BLaER1 (cell line): ENCODE data around the gene MPP2.
A peak's percentile ranks its signal among the peaks of the same experiment; 100 is the strongest.

Experiments used
- H3K27ac ChIP-seq: shearing (Covaris generic); formaldehyde crosslinking; 2 replicates; pipeline ENCODE4 v1.8.1; 2022
- H3K27me3 ChIP-seq: shearing (Covaris generic); formaldehyde crosslinking; 2 replicates; pipeline ENCODE4 v1.8.1; 2022
- H3K36me3 ChIP-seq: shearing (Covaris generic); formaldehyde crosslinking; 2 replicates; pipeline ENCODE4 v1.8.1; 2022
- H3K4me1 ChIP-seq: shearing (Covaris generic); formaldehyde crosslinking; 2 replicates; pipeline ENCODE4 v1.8.1; 2022
- H3K4me2 ChIP-seq: shearing (Covaris generic); formaldehyde crosslinking; 2 replicates; pipeline ENCODE4 v1.8.1; 2022
- H3K4me3 ChIP-seq: shearing (Covaris generic); formaldehyde crosslinking; 2 replicates; pipeline ENCODE4 v1.8.1; 2022
- H3K9ac ChIP-seq: shearing (Covaris generic); formaldehyde crosslinking; 2 replicates; pipeline ENCODE4 v1.8.1; 2022
- H3K9me3 ChIP-seq: shearing (Covaris generic); formaldehyde crosslinking; 2 replicates; pipeline ENCODE4 v1.8.1; 2022
- H4K20me1 ChIP-seq: shearing (Covaris generic); formaldehyde crosslinking; 2 replicates; pipeline ENCODE4 v1.8.1; 2022
- Cebpa-rat ChIP-seq: shearing (Covaris generic); IDR thresholded peaks from 2 replicates; pipeline ENCODE4 v1.8.1; 2022

MPP2 gene

DNA sequence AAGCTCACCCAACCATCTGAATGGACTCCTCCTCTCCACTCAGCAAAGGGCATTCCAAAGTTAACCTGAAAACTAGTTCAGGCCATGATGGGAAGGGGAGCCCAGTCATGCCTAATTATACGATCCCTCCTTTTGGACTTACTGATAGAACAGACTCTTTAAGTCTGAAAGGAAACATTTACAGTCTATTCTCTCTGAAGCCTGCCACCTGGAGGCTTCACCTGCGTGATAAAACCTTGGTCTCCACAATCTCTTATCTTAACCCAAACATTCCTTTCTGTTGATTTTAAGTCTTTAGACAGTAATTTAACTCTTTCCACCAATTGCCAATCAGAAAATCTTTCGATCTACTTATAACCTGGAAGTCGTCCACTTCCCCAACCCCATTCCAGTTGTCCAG, 9.0 kb upstream of the MPP2 start:
- H3K4me2 ChIP-seq = peak overlapping the region; percentile 92
- peak overlapping the region; percentile 65 for H3K4me3 ChIP-seq
- peaks cover 63% of the 10 kb centered on the region for H3K4me1 ChIP-seq
- TF ChIP-seq Cebpa-rat = no peak
- no peaks in the 10 kb centered on the region for H3K27me3 ChIP-seq
- no peaks in the 10 kb centered on the region for H3K9me3 ChIP-seq
- H3K27ac ChIP-seq = no peak overlapping the region
- H3K36me3 ChIP-seq = no peaks in the 10 kb centered on the region
- H4K20me1 ChIP-seq = no peaks in the 10 kb centered on the region
- no peak overlapping the region for H3K9ac ChIP-seq

DNA sequence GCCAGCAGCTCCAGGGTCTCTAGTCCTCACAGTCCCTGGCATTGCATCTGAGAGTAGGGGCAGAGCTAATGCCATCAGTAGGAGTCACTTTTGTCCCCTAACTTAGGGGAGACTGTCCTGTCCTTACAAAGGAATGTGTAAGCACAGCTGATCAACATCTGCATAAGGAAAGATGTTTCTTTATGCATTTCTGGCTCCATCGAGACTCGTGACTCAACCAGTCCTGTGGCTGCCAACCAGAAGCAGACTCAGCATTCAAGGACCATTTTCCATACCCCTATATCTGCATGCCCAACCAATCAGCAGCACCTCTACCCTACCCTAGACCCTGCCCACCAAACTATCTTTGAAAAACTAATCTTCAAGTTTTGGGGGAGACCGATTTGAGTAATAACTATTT, 8.2 kb upstream of the MPP2 start:
- H3K36me3 ChIP-seq = no peaks in the 10 kb centered on the region
- no peak overlapping the region for H3K27ac ChIP-seq
- no peak overlapping the region for H3K4me3 ChIP-seq
- peaks cover 69% of the 10 kb centered on the region for H3K4me1 ChIP-seq
- H3K9me3 ChIP-seq = no peaks in the 10 kb centered on the region
- peak overlapping the region; percentile 92 for H3K4me2 ChIP-seq
- H4K20me1 ChIP-seq = no peaks in the 10 kb centered on the region
- no peaks in the 10 kb centered on the region for H3K27me3 ChIP-seq
- TF ChIP-seq Cebpa-rat = no peak
- H3K9ac ChIP-seq = no peak overlapping the region

DNA sequence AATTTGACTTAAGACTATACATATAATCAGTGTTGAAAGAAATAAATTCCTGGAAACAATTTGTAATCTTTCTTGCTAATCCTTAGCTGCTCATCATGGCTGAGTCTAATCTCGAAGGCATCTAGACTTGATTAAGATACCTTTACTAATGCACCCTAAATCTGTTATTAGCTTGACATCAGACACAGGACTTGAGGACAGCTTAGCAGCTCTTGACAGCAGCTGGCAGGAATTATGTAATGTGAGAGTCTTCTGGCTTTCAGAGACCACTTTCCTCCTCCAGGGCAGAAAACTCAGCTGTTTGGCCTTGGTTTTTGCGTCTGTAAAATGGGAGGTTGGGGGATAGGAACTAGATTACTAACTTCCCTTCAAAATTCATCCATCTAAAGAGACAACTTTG, 7.1 kb upstream of the MPP2 start:
- TF ChIP-seq Cebpa-rat = no peak
- no peak overlapping the region for H3K9ac ChIP-seq
- H3K36me3 ChIP-seq = no peaks in the 10 kb centered on the region
- peaks cover 69% of the 10 kb centered on the region for H3K4me1 ChIP-seq
- no peak overlapping the region for H3K27ac ChIP-seq
- no peaks in the 10 kb centered on the region for H3K27me3 ChIP-seq
- no peak overlapping the region for H3K4me3 ChIP-seq
- H4K20me1 ChIP-seq = no peaks in the 10 kb centered on the region
- no peaks in the 10 kb centered on the region for H3K9me3 ChIP-seq
- no peak overlapping the region for H3K4me2 ChIP-seq

DNA sequence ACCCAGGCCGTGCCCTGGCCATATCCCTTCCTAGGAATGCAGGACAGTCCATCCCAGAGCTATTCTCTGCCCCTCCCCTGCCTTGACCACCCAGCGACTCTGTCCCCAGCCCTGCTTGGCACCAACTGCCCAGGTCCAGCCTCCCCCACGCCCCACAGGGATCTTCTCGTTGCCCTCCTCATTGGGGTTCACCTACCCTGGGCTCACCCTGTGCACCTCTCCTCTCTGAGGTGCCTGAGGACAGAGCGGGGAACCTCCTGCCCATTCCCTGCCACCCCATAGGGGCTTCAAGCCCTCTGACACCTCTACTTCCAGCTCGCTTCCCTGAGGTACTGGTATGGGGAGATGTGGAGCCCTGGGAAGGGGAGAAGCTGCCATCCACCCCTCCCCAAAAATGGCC, 6.2 kb upstream of the MPP2 start:
- H3K27me3 ChIP-seq = peaks cover 2% of the 10 kb centered on the region; the same call in 1 of the 2 replicates
- peaks cover 66% of the 10 kb centered on the region for H3K4me1 ChIP-seq

DNA sequence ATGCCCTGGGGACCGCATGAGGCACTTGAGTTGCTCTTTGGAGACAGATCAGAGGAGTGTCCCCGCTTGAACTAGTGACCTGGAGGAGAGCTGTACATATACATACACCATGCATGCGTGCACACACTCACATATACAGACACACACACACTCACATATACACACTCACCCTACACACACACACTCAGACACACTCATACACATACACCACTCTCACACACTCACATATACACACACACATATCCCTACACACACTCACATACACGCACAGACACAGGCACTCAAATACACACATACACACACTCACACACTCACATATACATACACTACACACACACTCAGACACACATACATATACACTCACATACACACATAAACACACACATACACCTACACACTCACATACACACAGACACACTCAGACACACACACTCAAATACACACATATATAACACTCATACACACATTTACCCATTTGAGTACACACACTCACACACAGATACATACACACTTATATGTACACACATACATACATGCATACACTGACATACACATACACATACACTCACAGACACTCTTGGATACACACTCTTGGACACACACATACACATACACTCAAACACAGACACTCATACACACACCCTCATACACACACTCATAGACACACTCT, 5.4 kb upstream of the MPP2 start:
- H3K4me2 ChIP-seq = peak overlapping the region; percentile 67
- no peak for TF ChIP-seq Cebpa-rat
- no peaks in the 10 kb centered on the region for H3K9me3 ChIP-seq
- H3K27me3 ChIP-seq = peaks cover 8% of the 10 kb centered on the region; the same call in 1 of the 2 replicates
- H3K9ac ChIP-seq = no peak overlapping the region
- no peak overlapping the region for H3K4me3 ChIP-seq
- H3K27ac ChIP-seq = no peak overlapping the region
- H3K36me3 ChIP-seq = no peaks in the 10 kb centered on the region
- no peaks in the 10 kb centered on the region for H4K20me1 ChIP-seq
- H3K4me1 ChIP-seq = peaks cover 66% of the 10 kb centered on the region

More for the DNA sequence above, 6.2 kb upstream of the MPP2 start:
- no peaks in the 10 kb centered on the region for H4K20me1 ChIP-seq
- TF ChIP-seq Cebpa-rat = no peak
- H3K4me3 ChIP-seq = no peak overlapping the region
- no peak overlapping the region for H3K9ac ChIP-seq
- no peaks in the 10 kb centered on the region for H3K9me3 ChIP-seq
- H3K27ac ChIP-seq = no peak overlapping the region
- H3K36me3 ChIP-seq = no peaks in the 10 kb centered on the region
- peak overlapping the region; percentile 67; the same call in 1 of the 2 replicates for H3K4me2 ChIP-seq

- Histone ChIP-seq H3K4me1 (peaks cover 59% of the 10 kb centered on the region), H3K36me3 (no peaks in the 10 kb centered on the region), H3K9ac (no peak overlapping the region), H3K9me3 (no peaks in the 10 kb centered on the region), H3K4me3 (no peak overlapping the region), H3K27me3 (peaks cover 17% of the 10 kb centered on the region), H3K27ac (no peak overlapping the region), H4K20me1 (peaks cover 5% of the 10 kb centered on the region; the same call in 1 of the 2 replicates), H3K4me2 (peak overlapping the region; percentile 67)
- TF ChIP-seq Cebpa-rat = no peak
Measured at GRCh38 chr17:43911904-43912303, 4.6 kb upstream of the MPP2 start.

DNA sequence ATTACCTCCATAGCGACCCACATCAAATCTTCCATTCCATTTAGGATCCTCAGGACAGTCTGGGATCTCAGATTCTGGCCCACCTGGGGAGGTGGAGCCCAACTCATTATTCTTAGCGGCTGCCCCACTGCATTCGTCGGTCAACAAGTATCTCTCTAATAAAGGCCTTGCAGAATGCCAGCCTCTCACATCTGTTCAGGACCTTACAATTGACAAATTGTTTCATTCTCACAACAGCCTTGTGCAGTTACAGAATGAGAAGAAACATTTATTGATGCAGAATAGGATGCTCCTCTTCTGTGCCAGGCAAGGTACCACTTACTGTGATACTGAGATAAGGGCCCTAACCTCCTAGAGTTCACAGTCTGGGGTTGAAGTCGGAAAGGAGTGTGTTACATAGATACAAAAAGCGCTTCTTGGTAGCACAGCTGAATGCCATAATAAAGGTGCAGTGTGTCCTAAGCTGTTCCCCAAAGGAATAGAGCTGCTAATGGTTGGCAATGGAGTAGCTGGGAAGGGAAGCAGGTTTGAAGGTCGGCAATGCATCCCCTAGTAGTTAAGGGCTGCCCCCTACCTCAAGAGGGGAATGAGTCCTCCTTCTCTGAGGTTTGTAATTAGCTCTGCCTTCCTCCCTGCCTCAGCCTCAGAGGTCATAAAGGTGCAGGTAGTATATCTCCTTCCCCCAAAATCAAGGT, 2.3 kb upstream of the MPP2 start:
- Histone ChIP-seq H3K4me2 (no peak overlapping the region), H3K9me3 (no peaks in the 10 kb centered on the region), H3K36me3 (no peaks in the 10 kb centered on the region), H3K4me3 (no peak overlapping the region), H3K27me3 (peaks cover 39% of the 10 kb centered on the region), H3K9ac (no peak overlapping the region), H3K4me1 (peaks cover 51% of the 10 kb centered on the region), H4K20me1 (peaks cover 22% of the 10 kb centered on the region), H3K27ac (no peak overlapping the region)
- TF ChIP-seq Cebpa-rat = no peak

GRCh38 chr17:43907998-43908721, 824 bp upstream of the MPP2 start:
- Histone ChIP-seq H3K27me3 (peaks cover 54% of the 10 kb centered on the region), H3K4me3 (peak overlapping the region; percentile 71), H3K9ac (peak overlapping the region; percentile 54), H4K20me1 (peaks cover 22% of the 10 kb centered on the region), H3K36me3 (no peaks in the 10 kb centered on the region), H3K4me2 (peak overlapping the region; percentile 98), H3K4me1 (peaks cover 45% of the 10 kb centered on the region), H3K9me3 (no peaks in the 10 kb centered on the region), H3K27ac (no peak overlapping the region)
- no peak for TF ChIP-seq Cebpa-rat

- no peak for TF ChIP-seq Cebpa-rat
- Histone ChIP-seq H3K4me3 (peak overlapping the region; percentile 71), H3K27ac (no peak overlapping the region), H3K9ac (peak overlapping the region; percentile 54), H3K27me3 (peaks cover 61% of the 10 kb centered on the region), H4K20me1 (peaks cover 22% of the 10 kb centered on the region), H3K36me3 (no peaks in the 10 kb centered on the region), H3K4me2 (peak overlapping the region; percentile 98), H3K4me1 (peaks cover 33% of the 10 kb centered on the region), H3K9me3 (no peaks in the 10 kb centered on the region)
Measured at GRCh38 chr17:43906951-43907424, 348 bp downstream of the MPP2 start.
